ENCODE measurements around the gene ENPP3. TPM values are rescaled to one million over a fixed set of nuclear protein-coding genes. Genes with fewer than 3 reads are reported as not detected.

The ENPP3 gene
- total RNA-seq, 1 donor from 2014 or later, result 0.09 TPM

- Histone ChIP-seq H4K20me1 (ENCODE audit: low read depth) (no peaks in the 10 kb centered on the region), H3K4me2 (no peak overlapping the region), H3K79me2 (ENCODE audit: low read depth) (no peaks in the 10 kb centered on the region), H3K36me3 (no peaks in the 10 kb centered on the region), H3K27ac (no peak overlapping the region), H3K4me1 (no peaks in the 10 kb centered on the region), H3F3A (ENCODE audit: low read depth) (no peaks in the 10 kb centered on the region), H3K4me3 (no peak overlapping the region), H3K27me3 (no peaks in the 10 kb centered on the region), H3K9me3 (ENCODE audit: low read depth) (no peaks in the 10 kb centered on the region), H2AFZ (replicated peaks) (no peak overlapping the region), H3K9ac (no peak overlapping the region)
- no peak for TF ChIP-seq EZH2phosphoT487 (IDR thresholded peaks at IDR 0.05)
- TF ChIP-seq, protein P1, sequence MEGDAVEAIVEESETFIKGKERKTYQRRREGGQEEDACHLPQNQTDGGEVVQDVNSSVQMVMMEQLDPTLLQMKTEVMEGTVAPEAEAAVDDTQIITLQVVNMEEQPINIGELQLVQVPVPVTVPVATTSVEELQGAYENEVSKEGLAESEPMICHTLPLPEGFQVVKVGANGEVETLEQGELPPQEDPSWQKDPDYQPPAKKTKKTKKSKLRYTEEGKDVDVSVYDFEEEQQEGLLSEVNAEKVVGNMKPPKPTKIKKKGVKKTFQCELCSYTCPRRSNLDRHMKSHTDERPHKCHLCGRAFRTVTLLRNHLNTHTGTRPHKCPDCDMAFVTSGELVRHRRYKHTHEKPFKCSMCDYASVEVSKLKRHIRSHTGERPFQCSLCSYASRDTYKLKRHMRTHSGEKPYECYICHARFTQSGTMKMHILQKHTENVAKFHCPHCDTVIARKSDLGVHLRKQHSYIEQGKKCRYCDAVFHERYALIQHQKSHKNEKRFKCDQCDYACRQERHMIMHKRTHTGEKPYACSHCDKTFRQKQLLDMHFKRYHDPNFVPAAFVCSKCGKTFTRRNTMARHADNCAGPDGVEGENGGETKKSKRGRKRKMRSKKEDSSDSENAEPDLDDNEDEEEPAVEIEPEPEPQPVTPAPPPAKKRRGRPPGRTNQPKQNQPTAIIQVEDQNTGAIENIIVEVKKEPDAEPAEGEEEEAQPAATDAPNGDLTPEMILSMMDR (IDR thresholded peaks at IDR 0.05), result no peak
- no peak for TF ChIP-seq EZH2 (IDR thresholded peaks at IDR 0.05)
- H3K4me3 Mint-ChIP-seq, result no peak overlapping the region
- H3K36me3 Mint-ChIP-seq, result no peaks in the 10 kb centered on the region
- no peak for DNase-seq (ENCODE audit: low spot score)
- peaks cover 6% of the 10 kb centered on the region for H3K27me3 Mint-ChIP-seq (ENCODE audit: insufficient read depth, low read depth)
- no peaks in the 10 kb centered on the region for H3K9me3 Mint-ChIP-seq
- no peaks in the 10 kb centered on the region for H3K4me1 Mint-ChIP-seq
- H3K27ac Mint-ChIP-seq, result no peak overlapping the region
These were observed 14.7 kb downstream of the ENPP3 start for GRCh38 chr6:131651782-131652181.

DNA sequence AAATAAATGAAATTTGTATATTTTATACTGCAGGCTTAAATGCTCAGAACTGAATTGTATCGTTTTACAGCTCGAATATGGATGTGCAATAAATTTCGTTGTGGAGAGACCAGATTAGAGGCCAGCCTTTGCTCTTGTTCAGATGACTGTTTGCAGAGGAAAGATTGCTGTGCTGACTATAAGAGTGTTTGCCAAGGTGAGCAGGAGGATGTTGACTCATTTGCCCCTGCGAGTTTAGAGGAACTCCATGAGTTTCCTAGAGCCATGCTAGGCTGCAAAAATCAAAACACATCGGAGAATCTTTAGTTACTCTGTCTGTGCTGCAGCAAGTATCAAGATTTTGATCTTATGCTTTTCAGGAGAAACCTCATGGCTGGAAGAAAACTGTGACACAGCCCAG, 15.4 kb downstream of the ENPP3 start:
- no peak overlapping the region for H3K4me3 Mint-ChIP-seq
- DNase-seq (ENCODE audit: low spot score), result no peak
- Histone ChIP-seq H3K27me3 (no peaks in the 10 kb centered on the region), H3K4me2 (no peak overlapping the region), H3K4me1 (no peaks in the 10 kb centered on the region), H3F3A (ENCODE audit: low read depth) (no peaks in the 10 kb centered on the region), H4K20me1 (ENCODE audit: low read depth) (no peaks in the 10 kb centered on the region), H3K9me3 (ENCODE audit: low read depth) (no peaks in the 10 kb centered on the region), H3K4me3 (no peak overlapping the region), H3K27ac (no peak overlapping the region), H3K36me3 (no peaks in the 10 kb centered on the region), H3K79me2 (ENCODE audit: low read depth) (no peaks in the 10 kb centered on the region), H2AFZ (replicated peaks) (no peak overlapping the region), H3K9ac (no peak overlapping the region)
- no peak for TF ChIP-seq EZH2phosphoT487 (IDR thresholded peaks at IDR 0.05)
- no peak for TF ChIP-seq EZH2 (IDR thresholded peaks at IDR 0.05)
- TF ChIP-seq, protein P1 (IDR thresholded peaks at IDR 0.05), result no peak
- H3K36me3 Mint-ChIP-seq, result no peaks in the 10 kb centered on the region
- H3K27me3 Mint-ChIP-seq (ENCODE audit: insufficient read depth, low read depth), result peaks cover 6% of the 10 kb centered on the region
- H3K4me1 Mint-ChIP-seq, result no peaks in the 10 kb centered on the region
- H3K27ac Mint-ChIP-seq, result no peak overlapping the region
- no peaks in the 10 kb centered on the region for H3K9me3 Mint-ChIP-seq

DNA sequence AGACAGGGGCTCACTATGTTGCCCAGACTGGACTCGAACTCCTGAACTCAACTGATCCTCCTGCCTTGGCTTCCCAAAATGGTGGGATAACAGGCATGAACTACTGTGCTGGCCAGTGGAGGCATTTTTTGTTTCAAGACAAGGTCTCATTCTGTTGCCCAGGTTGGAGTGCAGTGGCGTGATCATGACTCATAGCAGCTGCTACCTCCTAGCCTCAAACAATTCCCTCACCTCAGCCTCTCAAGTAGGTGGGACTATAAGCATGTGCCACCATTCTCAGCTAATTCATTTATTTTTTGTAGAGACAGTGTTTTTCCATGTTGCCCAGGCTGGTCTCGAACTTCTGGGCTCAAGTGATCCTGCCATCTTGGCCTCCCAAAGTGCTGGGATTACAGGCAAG, 17.2 kb downstream of the ENPP3 start:
- Mint-ChIP-seq H3K4me3 (no peak overlapping the region), H3K27me3 (ENCODE audit: insufficient read depth, low read depth) (peaks cover 6% of the 10 kb centered on the region), H3K9me3 (no peaks in the 10 kb centered on the region)

More for the DNA sequence above, 17.2 kb downstream of the ENPP3 start:
- no peak overlapping the region for H3K27ac ChIP-seq
- TF ChIP-seq EZH2phosphoT487 (IDR thresholded peaks at IDR 0.05) (no peak), EZH2 (IDR thresholded peaks at IDR 0.05) (no peak)
- TF ChIP-seq, protein P1 (IDR thresholded peaks at IDR 0.05), result no peak
- H3K4me3 ChIP-seq, result no peak overlapping the region
- no peaks in the 10 kb centered on the region for H3K36me3 ChIP-seq
- H3F3A ChIP-seq (ENCODE audit: low read depth), result no peaks in the 10 kb centered on the region
- no peaks in the 10 kb centered on the region for H3K27me3 ChIP-seq
- no peak overlapping the region for H3K27ac Mint-ChIP-seq
- no peaks in the 10 kb centered on the region for H3K4me1 Mint-ChIP-seq
- no peaks in the 10 kb centered on the region for H3K4me1 ChIP-seq
- DNase-seq (ENCODE audit: low spot score), result no peak
- no peaks in the 10 kb centered on the region for H3K79me2 ChIP-seq (ENCODE audit: low read depth)
- H4K20me1 ChIP-seq (ENCODE audit: low read depth), result no peaks in the 10 kb centered on the region
- H3K36me3 Mint-ChIP-seq, result no peaks in the 10 kb centered on the region
- no peak overlapping the region for H2AFZ ChIP-seq (replicated peaks)
- no peak overlapping the region for H3K4me2 ChIP-seq
- H3K9ac ChIP-seq, result no peak overlapping the region
- no peaks in the 10 kb centered on the region for H3K9me3 ChIP-seq (ENCODE audit: low read depth)

Measured in neural progenitor cell (in vitro differentiated cells).